HG02943 (cell line): ENCODE measurements around the gene CIBAR2.

Experiments used
- ATAC-seq: cut with Tn5 transposase; IDR thresholded peaks from one replicate; pipeline ENCODE4 v1.9.1; 2021; ENCODE audit warnings: mild to moderate bottlenecking, low read depth, moderate library complexity; ENCODE audit not compliant: unreplicated experiment

The CIBAR2 gene

DNA sequence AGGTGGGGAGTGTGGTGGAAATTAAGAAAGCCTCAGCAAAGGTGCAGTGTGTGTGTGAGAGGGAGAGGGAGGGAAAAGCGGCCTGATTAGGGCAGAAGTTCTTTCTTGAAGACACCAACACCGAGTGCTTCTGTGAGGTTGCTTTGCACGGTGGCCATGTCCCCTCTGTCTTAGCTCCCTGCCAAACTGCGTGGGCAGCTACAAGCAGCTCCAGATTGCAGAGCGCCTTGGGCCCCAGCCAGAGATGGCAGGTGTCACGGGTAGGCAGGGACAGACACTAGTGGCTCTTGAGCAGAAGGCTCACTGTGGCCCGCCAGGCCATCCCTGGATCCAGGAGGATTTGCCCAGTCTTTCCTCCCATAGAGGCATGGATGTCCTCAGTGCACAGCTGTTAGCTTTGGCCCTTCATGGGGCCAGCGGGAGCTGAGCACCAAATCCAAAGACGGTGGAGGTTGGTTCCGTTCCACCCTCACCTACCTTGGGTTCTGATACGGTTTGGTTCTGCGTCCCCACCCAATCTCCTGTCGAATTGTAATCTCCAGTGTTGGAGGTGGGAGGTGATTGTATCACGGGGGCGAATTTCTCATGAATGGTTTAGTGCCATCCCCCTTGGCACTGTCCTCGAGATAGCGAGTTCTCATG lies 63.2 kb downstream of the CIBAR2 start:
- ATAC-seq: no peak
